CD4-positive, alpha-beta T cell (primary cell): ENCODE data around the gene EXPH5. TPM values are rescaled to one million over a fixed set of nuclear protein-coding genes. Genes with fewer than 3 reads are reported as not detected.
A peak's percentile ranks its signal among the peaks of the same experiment; 100 is the strongest.

Source experiments
- ATAC-seq: fragments of 200-7000 bp; cut with Tn5 transposase; one replicate; pipeline ENCODE4 v1.10.0; 2022; ENCODE audit warnings: mild to moderate bottlenecking; ENCODE audit not compliant: poor library complexity
- CTCF ChIA-PET: fragments of 350-600 bp; sonication (Branson Sonifier 250); formaldehyde crosslinking; loops from one replicate; lab custom pipeline; 2021; ENCODE audit warnings: antibody characterized with exemption, inconsistent platforms; lab: Charles Lee
- POLR2A ChIA-PET: fragments of 350-600 bp; sonication (Branson Sonifier 250); formaldehyde crosslinking; loops from one replicate; lab custom pipeline; 2021; ENCODE audit warnings: antibody characterized with exemption, inconsistent platforms; lab: Charles Lee
- DNase-seq, 14 experiments: peaks; one replicate each; pipeline ENCODE4 v3.0.0-alpha.2; 2013 to 2020; ENCODE audit warnings: mixed read lengths in 2 of 14
- H3K27ac ChIP-seq, 2 donors: one replicate each; pipeline versions ENCODE4 v1.5.1 to v1.7.0; 2013; ENCODE audit warnings: low read length in 2 of 2, low read depth in 1 of 2, mild to moderate bottlenecking in 1 of 2
- H3K27me3 ChIP-seq, 2 experiments: 1 replicate in 1 of 2; 2 replicates in 1 of 2; pipeline versions ENCODE4 v1.6.1 to v1.7.0; 2013; ENCODE audit warnings: low read length in 2 of 2, control low read depth in 1 of 2, mild to moderate bottlenecking in 1 of 2, moderate library complexity in 1 of 2; ENCODE audit not compliant: insufficient read depth in 2 of 2, control insufficient read depth in 1 of 2
- H3K36me3 ChIP-seq: one replicate; pipeline ENCODE4 v1.6.1; 2013; ENCODE audit warnings: low read length, control low read depth; ENCODE audit not compliant: insufficient read depth
- H3K4me1 ChIP-seq: one replicate; pipeline ENCODE4 v1.6.1; 2013; ENCODE audit warnings: low read length, control low read depth; ENCODE audit not compliant: insufficient read depth
- H3K4me3 ChIP-seq: one replicate; pipeline ENCODE4 v1.5.1; 2013; ENCODE audit warnings: mild to moderate bottlenecking, low read length, moderate library complexity
- H3K9me3 ChIP-seq, 2 experiments: 1 replicate in 1 of 2; 2 replicates in 1 of 2; pipeline versions ENCODE4 v1.6.1 to v1.7.0; 2013; ENCODE audit warnings: low read length in 2 of 2, mild to moderate bottlenecking in 2 of 2, control low read depth in 1 of 2, moderate library complexity in 1 of 2; ENCODE audit not compliant: control insufficient read depth in 1 of 2, insufficient read depth in 1 of 2
- H3K27ac Mint-ChIP-seq: one replicate; pipeline ENCODE4 v1.8.0; 2020; ENCODE audit warnings: mixed read lengths
- H3K27me3 Mint-ChIP-seq: one replicate; pipeline ENCODE4 v1.8.0; 2021; ENCODE audit warnings: mixed read lengths
- H3K36me3 Mint-ChIP-seq: one replicate; pipeline ENCODE4 v1.8.0; 2021; ENCODE audit warnings: low read depth, mixed read lengths
- H3K4me1 Mint-ChIP-seq: one replicate; pipeline ENCODE4 v1.8.0; 2021; ENCODE audit warnings: low read depth, mixed read lengths
- H3K4me3 Mint-ChIP-seq: one replicate; pipeline ENCODE4 v1.8.0; 2020; ENCODE audit warnings: mild to moderate bottlenecking, mixed read lengths
- H3K9me3 Mint-ChIP-seq: one replicate; pipeline ENCODE4 v1.8.0; 2020; ENCODE audit warnings: mixed read lengths
- CTCF ChIP-seq: fragments of 200-600 bp; IDR thresholded peaks from one replicate; pipeline ENCODE4 v1.8.0; 2022; ENCODE audit warnings: antibody characterized with exemption, mild to moderate bottlenecking
- intact Hi-C, 2 experiments: fragments of 100-400 bp; cut with DNase I in 1 of 2; cut with micrococcal nuclease in 1 of 2; formaldehyde crosslinking; loops; one replicate each; pipeline versions ENCODE4 v1.15.1 to v1.9.0; 2023 to 2025; cut with DNase I, micrococcal nuclease
- total RNA-seq, 174 experiments: library from RNA in 2 of 174; stranded (reverse) in 2 of 174; gene quantifications; one replicate each; pipeline ENCODE4 v1.2.3 and lab custom pipeline; 2021 to 2026

The EXPH5 gene
- total RNA-seq, 2 experiments from 2014 or later: 2.0 to 3.7 TPM

- Histone ChIP-seq H3K27me3 (no peaks in the 10 kb centered on the region), H3K9me3 (no peaks in the 10 kb centered on the region), H3K4me3 (no peak overlapping the region), H3K4me1 (peaks cover 4% of the 10 kb centered on the region), H3K27ac (no peak overlapping the region), H3K36me3 (peaks cover 15% of the 10 kb centered on the region)
- ATAC-seq: no peak
- Mint-ChIP-seq H3K4me1 (peaks cover 5% of the 10 kb centered on the region), H3K27ac (no peak overlapping the region), H3K9me3 (no peaks in the 10 kb centered on the region), H3K27me3 (no peaks in the 10 kb centered on the region), H3K36me3 (peaks cover 33% of the 10 kb centered on the region), H3K4me3 (no peak overlapping the region)
- no peak for TF ChIP-seq CTCF
- POLR2A ChIA-PET: no interaction called here
- no peak for DNase-seq
- CTCF ChIA-PET: interaction anchor here (0.7 kb wide), 1 partner anchor 21 kb away, joined by 3 read pairs; no protein-coding TSS in a partner anchor
- intact Hi-C loops: no loop called here
Observed at GRCh38 chr11:108472681-108473080, 120.9 kb downstream of the EXPH5 start.

- intact Hi-C loops: loop anchor here (2.0 to 10.0 kb wide), 6 partner anchors 24 to 1014 kb away; partner anchors contain the start of genes ACAT1 (in 1 of the 2), CUL5 (in 1 of the 2) and CWF19L2 (in 1 of the 2)
- Mint-ChIP-seq H3K27me3 (no peaks in the 10 kb centered on the region), H3K4me1 (peaks cover 19% of the 10 kb centered on the region), H3K4me3 (peak overlapping the region; percentile 67), H3K9me3 (no peaks in the 10 kb centered on the region), H3K27ac (peak overlapping the region; percentile 99), H3K36me3 (peaks cover 7% of the 10 kb centered on the region)
- Histone ChIP-seq H3K27ac (no peak overlapping the region), H3K4me1 (peaks cover 12% of the 10 kb centered on the region), H3K4me3 (no peak overlapping the region), H3K36me3 (peaks cover under 1% of the 10 kb centered on the region), H3K9me3 (no peaks in the 10 kb centered on the region), H3K27me3 (no peaks in the 10 kb centered on the region)
- ChIA-PET POLR2A (interaction anchor here (1.4 to 2.5 kb wide), 5 partner anchors 23 to 245 kb away, joined by 4 to 12 read pairs (median 7); partner anchors contain the start of genes ATM and NPAT), CTCF (no interaction called here)
- DNase-seq (no peak), ATAC-seq (no peak)
- no peak for TF ChIP-seq CTCF
Observed at GRCh38 chr11:108468478-108468864, 125.1 kb downstream of the EXPH5 start.

GRCh38 chr11:108467091-108467823 lies 126.3 kb downstream of the EXPH5 start, which contains the start of gene C11orf65:
Gene C11orf65, minus strand, starts transcription at chr11:108467529. Its CDS starts 5,970 bp downstream, at chr11:108461559.
- Histone ChIP-seq H3K36me3 (no peaks in the 10 kb centered on the region), H3K4me1 (peaks cover 12% of the 10 kb centered on the region), H3K4me3 (peak within 1 kb of the TSS; percentile 73), H3K27ac (peak within 1 kb of the TSS; percentile 90 to 98), H3K27me3 (no peaks in the 10 kb centered on the region), H3K9me3 (no peaks in the 10 kb centered on the region)
- Mint-ChIP-seq H3K36me3 (peaks cover 7% of the 10 kb centered on the region), H3K4me3 (peak within 1 kb of the TSS; percentile 95), H3K4me1 (peaks cover 19% of the 10 kb centered on the region), H3K27ac (peak within 1 kb of the TSS; percentile 99), H3K9me3 (no peaks in the 10 kb centered on the region), H3K27me3 (no peaks in the 10 kb centered on the region)
- peak; percentile 94 for ATAC-seq
- ChIA-PET CTCF (no interaction called here), POLR2A (interaction anchor here (1.0 to 2.5 kb wide), 10 partner anchors 24 to 1010 kb away, joined by 3 to 16 read pairs (median 6); partner anchors contain the start of genes ATM, CWF19L2, DDX10 and NPAT)
- TF ChIP-seq CTCF: no peak
- intact Hi-C loops: loop anchor here (1.0 to 10.0 kb wide), 9 partner anchors 30 to 1012 kb away; partner anchors contain the start of genes NPAT (in 2 of the 2), ACAT1 (in 1 of the 2), CUL5 (in 1 of the 2) and CWF19L2 (in 1 of the 2)
- peak; percentile 92 to 98 (median 94) for DNase-seq
